ENCODE data around the gene ITGB3BP.

DNA sequence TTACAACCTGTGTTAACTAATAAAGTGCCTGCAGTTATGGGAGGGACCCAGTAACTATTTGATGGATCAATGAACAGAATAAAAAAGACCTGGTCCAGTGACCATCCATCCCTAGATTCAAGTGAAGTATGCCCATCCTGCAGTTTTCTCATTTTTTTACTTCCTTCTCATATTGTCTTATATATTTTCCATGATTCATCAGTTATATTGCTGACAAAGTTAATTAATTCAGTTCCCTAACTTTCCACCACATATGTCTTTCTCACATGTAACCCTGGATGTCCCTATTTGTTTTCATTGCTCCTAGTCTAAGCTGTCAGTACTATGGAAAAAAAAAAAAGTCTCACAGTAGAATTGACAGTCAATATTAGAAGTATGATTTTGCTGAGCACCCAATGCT is 64.3 kb downstream of the ITGB3BP start:
- TF ChIP-seq, protein P1, sequence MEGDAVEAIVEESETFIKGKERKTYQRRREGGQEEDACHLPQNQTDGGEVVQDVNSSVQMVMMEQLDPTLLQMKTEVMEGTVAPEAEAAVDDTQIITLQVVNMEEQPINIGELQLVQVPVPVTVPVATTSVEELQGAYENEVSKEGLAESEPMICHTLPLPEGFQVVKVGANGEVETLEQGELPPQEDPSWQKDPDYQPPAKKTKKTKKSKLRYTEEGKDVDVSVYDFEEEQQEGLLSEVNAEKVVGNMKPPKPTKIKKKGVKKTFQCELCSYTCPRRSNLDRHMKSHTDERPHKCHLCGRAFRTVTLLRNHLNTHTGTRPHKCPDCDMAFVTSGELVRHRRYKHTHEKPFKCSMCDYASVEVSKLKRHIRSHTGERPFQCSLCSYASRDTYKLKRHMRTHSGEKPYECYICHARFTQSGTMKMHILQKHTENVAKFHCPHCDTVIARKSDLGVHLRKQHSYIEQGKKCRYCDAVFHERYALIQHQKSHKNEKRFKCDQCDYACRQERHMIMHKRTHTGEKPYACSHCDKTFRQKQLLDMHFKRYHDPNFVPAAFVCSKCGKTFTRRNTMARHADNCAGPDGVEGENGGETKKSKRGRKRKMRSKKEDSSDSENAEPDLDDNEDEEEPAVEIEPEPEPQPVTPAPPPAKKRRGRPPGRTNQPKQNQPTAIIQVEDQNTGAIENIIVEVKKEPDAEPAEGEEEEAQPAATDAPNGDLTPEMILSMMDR (IDR thresholded peaks at IDR 0.05; ENCODE audit: insufficient read depth, low read length, poor library complexity, severe bottlenecking) = no peak
- TF ChIP-seq EZH2phosphoT487 (conservative IDR thresholded peaks at IDR 0.05; ENCODE audit: low read length) = no peak
